Subcutaneous adipose tissue (tissue), 4 donors: Measurements from ENCODE around the gene SATB2. TPM values are rescaled to one million over a fixed set of nuclear protein-coding genes. Genes with fewer than 3 reads are reported as not detected.

Experiments used
- CTCF ChIP-seq: fragments of 450-650 bp; IDR thresholded peaks from one replicate; pipeline ENCODE4 v1.5.1; 2016; ENCODE audit warnings: low read depth, mild to moderate bottlenecking, control low read depth, antibody characterized with exemption, moderate library complexity
- total RNA-seq, 4 donors: library from RNA; depleted of rRNA; stranded (reverse); fragments of >200 nt; gene quantifications; one replicate each; pipeline ENCODE4 v1.1.0, GENCODE V29; 2016

Gene SATB2
- total RNA-seq, 4 donors from 2014 or later: 4.6 to 9.3 (median 6.0) TPM

- no peak for TF ChIP-seq CTCF
These were observed 43.7 kb downstream of the SATB2 start for GRCh38 chr2:199414001-199414400.

GRCh38 chr2:199409759-199410529 lies 47.8 kb downstream of the SATB2 start:
- no peak for TF ChIP-seq CTCF

- no peak for TF ChIP-seq CTCF
These were observed 50.3 kb downstream of the SATB2 start for GRCh38 chr2:199407421-199407820.

GRCh38 chr2:199405241-199405640 lies 52.5 kb downstream of the SATB2 start:
- TF ChIP-seq CTCF: no peak

- TF ChIP-seq CTCF: no peak
These were observed 52.9 kb downstream of the SATB2 start for GRCh38 chr2:199404841-199405240.

GRCh38 chr2:199395311-199395710 lies 62.4 kb downstream of the SATB2 start:
- TF ChIP-seq CTCF: no peak

- TF ChIP-seq CTCF: no peak
These were observed 65.4 kb downstream of the SATB2 start for GRCh38 chr2:199392363-199392762.
